PC-9 (cell line): Measurements from ENCODE around the gene NRP1. TPM values are rescaled to one million over a fixed set of nuclear protein-coding genes. Genes with fewer than 3 reads are reported as not detected.

Experiments used
- BruUV-seq: library from RNA; stranded (reverse); fragments of 400-500 nt; replicated peaks from 2 replicates; lab custom pipeline; 2021; lab: Mats Ljungman, UMichigan
- CTCF ChIA-PET: fragments of 300-600 bp; sonication (Branson Sonifier 250); formaldehyde crosslinking; loops from one replicate; lab custom pipeline; 2022; ENCODE audit warnings: antibody characterized with exemption; lab: Charles Lee
- POLR2A ChIA-PET: fragments of 300-600 bp; sonication (Branson Sonifier 250); formaldehyde crosslinking; loops from one replicate; lab custom pipeline; 2022; ENCODE audit warnings: antibody characterized with exemption; ENCODE audit not compliant: unreplicated experiment; lab: Charles Lee
- DNase-seq, 2 experiments: peaks; one replicate each; pipeline versions ENCODE4 v3.0.0 to v3.0.0-alpha.2; 2015 to 2022; ENCODE audit warnings: mixed read lengths in 1 of 2
- H2AFZ ChIP-seq: fragments of 200-600 bp; sonication (generic); 2 replicates; pipeline ENCODE4 v1.8.1; 2017; ENCODE audit warnings: antibody characterized with exemption
- H3F3A ChIP-seq: fragments of 200-600 bp; sonication (generic); 2 replicates; pipeline ENCODE4 v1.8.1; 2017; ENCODE audit warnings: antibody characterized with exemption, mild to moderate bottlenecking, low read depth; ENCODE audit not compliant: insufficient read depth
- H3K27ac ChIP-seq: fragments of 200-600 bp; sonication (generic); 2 replicates; pipeline ENCODE4 v1.6.1; 2016; ENCODE audit warnings: mixed run types
- H3K27me3 ChIP-seq: fragments of 200-600 bp; sonication (generic); 2 replicates; pipeline ENCODE4 v1.6.1; 2016; ENCODE audit warnings: low read depth, mixed run types; ENCODE audit not compliant: insufficient read depth
- H3K36me3 ChIP-seq: fragments of 200-600 bp; sonication (generic); 2 replicates; pipeline ENCODE4 v1.6.1; 2016; ENCODE audit warnings: low read depth, mixed run types
- H3K4me1 ChIP-seq: fragments of 200-600 bp; sonication (generic); replicated peaks from 2 replicates; pipeline ENCODE4 v1.6.1; 2016; ENCODE audit warnings: mixed run types; ENCODE audit not compliant: insufficient read depth
- H3K4me2 ChIP-seq: fragments of 200-600 bp; sonication (generic); 2 replicates; pipeline ENCODE4 v1.6.1; 2017; ENCODE audit warnings: mixed run types
- H3K4me3 ChIP-seq: fragments of 200-600 bp; sonication (generic); 2 replicates; pipeline ENCODE4 v1.6.1; 2016; ENCODE audit warnings: mixed run types
- H3K79me2 ChIP-seq: fragments of 200-600 bp; sonication (generic); 2 replicates; pipeline ENCODE4 v1.6.1; 2017; ENCODE audit warnings: low read depth, mixed run types
- H3K9me2 ChIP-seq: fragments of 200-600 bp; sonication (generic); 2 replicates; pipeline ENCODE4 v1.8.1; 2017; ENCODE audit warnings: mild to moderate bottlenecking; ENCODE audit not compliant: insufficient read depth
- H3K9me3 ChIP-seq: fragments of 200-600 bp; sonication (generic); 2 replicates; pipeline ENCODE4 v1.8.1; 2016; ENCODE audit warnings: low read depth; ENCODE audit not compliant: insufficient read depth
- H4K20me1 ChIP-seq: fragments of 200-600 bp; sonication (generic); 2 replicates; pipeline ENCODE4 v1.8.1; 2017; ENCODE audit not compliant: insufficient read depth
- EZH2 ChIP-seq: fragments of 200-600 bp; sonication (generic); IDR thresholded peaks from 2 replicates; pipeline ENCODE4 v1.8.0; 2017; ENCODE audit warnings: antibody characterized with exemption, low read depth
- intact Hi-C: fragments of 100-400 bp; cut with micrococcal nuclease; formaldehyde crosslinking; loops from one replicate; pipeline ENCODE4 v1.10.0; 2022; ENCODE audit not compliant: unreplicated experiment
- total RNA-seq: library from RNA; stranded (reverse); gene quantifications from 2 replicates; pipeline ENCODE4 v1.2.3, GENCODE V29; 2021
- TF ChIP-seq, protein P1 (sequence below): fragments of 200-600 bp; sonication (generic); conservative IDR thresholded peaks from 2 replicates; pipeline ENCODE4 v1.6.1; 2017; ENCODE audit warnings: mixed run types, antibody characterized with exemption, mild to moderate bottlenecking, moderate library complexity

The NRP1 gene
- total RNA-seq, 1 experiment from 2014 or later: 30.5 TPM

GRCh38 chr10:33186150-33186549 lies 148.3 kb downstream of the NRP1 start:
- no peaks in the 10 kb centered on the region for H3K9me3 ChIP-seq
- no peaks in the 10 kb centered on the region for H4K20me1 ChIP-seq
- ChIA-PET POLR2A (no interaction called here), CTCF (no interaction called here)
- no peak overlapping the region for H2AFZ ChIP-seq
- TF ChIP-seq, protein P1, sequence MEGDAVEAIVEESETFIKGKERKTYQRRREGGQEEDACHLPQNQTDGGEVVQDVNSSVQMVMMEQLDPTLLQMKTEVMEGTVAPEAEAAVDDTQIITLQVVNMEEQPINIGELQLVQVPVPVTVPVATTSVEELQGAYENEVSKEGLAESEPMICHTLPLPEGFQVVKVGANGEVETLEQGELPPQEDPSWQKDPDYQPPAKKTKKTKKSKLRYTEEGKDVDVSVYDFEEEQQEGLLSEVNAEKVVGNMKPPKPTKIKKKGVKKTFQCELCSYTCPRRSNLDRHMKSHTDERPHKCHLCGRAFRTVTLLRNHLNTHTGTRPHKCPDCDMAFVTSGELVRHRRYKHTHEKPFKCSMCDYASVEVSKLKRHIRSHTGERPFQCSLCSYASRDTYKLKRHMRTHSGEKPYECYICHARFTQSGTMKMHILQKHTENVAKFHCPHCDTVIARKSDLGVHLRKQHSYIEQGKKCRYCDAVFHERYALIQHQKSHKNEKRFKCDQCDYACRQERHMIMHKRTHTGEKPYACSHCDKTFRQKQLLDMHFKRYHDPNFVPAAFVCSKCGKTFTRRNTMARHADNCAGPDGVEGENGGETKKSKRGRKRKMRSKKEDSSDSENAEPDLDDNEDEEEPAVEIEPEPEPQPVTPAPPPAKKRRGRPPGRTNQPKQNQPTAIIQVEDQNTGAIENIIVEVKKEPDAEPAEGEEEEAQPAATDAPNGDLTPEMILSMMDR: no peak
- TF ChIP-seq EZH2: no peak
- no peaks in the 10 kb centered on the region for H3K79me2 ChIP-seq
- no TSS peak for BruUV-seq
- no peaks in the 10 kb centered on the region for H3K9me2 ChIP-seq
- H3K4me2 ChIP-seq: no peak overlapping the region
- H3K27ac ChIP-seq: no peak overlapping the region
- no peak for DNase-seq
- intact Hi-C loops: no loop called here
- peaks cover 13% of the 10 kb centered on the region; the same call in 1 of the 2 replicates for H3K36me3 ChIP-seq
- no peaks in the 10 kb centered on the region for H3K27me3 ChIP-seq
- H3K4me1 ChIP-seq: no peaks in the 10 kb centered on the region
- no peak overlapping the region for H3K4me3 ChIP-seq
- H3F3A ChIP-seq: no peaks in the 10 kb centered on the region

- DNase-seq: no peak
- H4K20me1 ChIP-seq: no peaks in the 10 kb centered on the region
- H3K9me2 ChIP-seq: no peaks in the 10 kb centered on the region
- CTCF ChIA-PET: no interaction called here
- no peak for TF ChIP-seq EZH2
- TF ChIP-seq, protein P1: no peak
- H3K4me3 ChIP-seq: no peak overlapping the region
- no peak overlapping the region for H3K27ac ChIP-seq
- H2AFZ ChIP-seq: no peak overlapping the region
- no peaks in the 10 kb centered on the region for H3K27me3 ChIP-seq
- intact Hi-C loops: no loop called here
- no peaks in the 10 kb centered on the region for H3K79me2 ChIP-seq
- POLR2A ChIA-PET: no interaction called here
- no peaks in the 10 kb centered on the region for H3K4me1 ChIP-seq
- H3K9me3 ChIP-seq: no peaks in the 10 kb centered on the region
- H3K4me2 ChIP-seq: no peak overlapping the region
- H3F3A ChIP-seq: no peaks in the 10 kb centered on the region
- no TSS peak for BruUV-seq
- H3K36me3 ChIP-seq: peaks cover 7% of the 10 kb centered on the region; the same call in 1 of the 2 replicates
Observed at GRCh38 chr10:33183655-33184054, 150.8 kb downstream of the NRP1 start.

DNA sequence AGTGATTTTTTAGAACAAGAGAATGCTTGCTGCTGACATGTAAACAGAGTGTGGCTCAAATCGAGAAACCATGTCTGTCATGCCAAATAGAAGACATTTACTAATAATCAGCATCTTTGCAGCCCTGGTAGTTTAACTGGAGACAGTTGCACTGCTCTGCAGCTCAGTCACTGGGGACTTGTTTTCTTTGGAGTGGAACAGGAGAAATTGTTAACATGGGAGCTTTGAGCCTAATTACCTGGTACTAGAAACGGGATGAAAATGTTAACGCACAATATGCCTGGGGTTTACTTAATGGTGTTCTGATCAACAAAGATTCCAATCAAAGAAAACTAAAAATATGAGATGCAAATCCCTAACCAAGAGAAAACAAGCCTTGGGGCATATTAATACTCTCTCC lies 153.5 kb downstream of the NRP1 start:
- ChIA-PET CTCF (no interaction called here), POLR2A (no interaction called here)
- H3K4me3 ChIP-seq: no peak overlapping the region
- H3K4me1 ChIP-seq: no peaks in the 10 kb centered on the region
- no peak overlapping the region for H2AFZ ChIP-seq
- no peaks in the 10 kb centered on the region for H3K9me2 ChIP-seq
- no peaks in the 10 kb centered on the region for H3K79me2 ChIP-seq
- BruUV-seq: no TSS peak
- TF ChIP-seq, protein P1: no peak
- no peak for TF ChIP-seq EZH2
- intact Hi-C loops: no loop called here
- H3K27me3 ChIP-seq: no peaks in the 10 kb centered on the region
- H3K36me3 ChIP-seq: 0 out of 2 replicates have a peak, but pooled peaks cover 7% of the 10 kb centered on the region
- no peaks in the 10 kb centered on the region for H4K20me1 ChIP-seq
- H3F3A ChIP-seq: peaks cover 8% of the 10 kb centered on the region; the same call in 1 of the 2 replicates
- no peak overlapping the region for H3K27ac ChIP-seq
- H3K4me2 ChIP-seq: no peak overlapping the region
- no peak for DNase-seq
- H3K9me3 ChIP-seq: no peaks in the 10 kb centered on the region
